ENCODE data around the gene MYO18A. TPM values are rescaled to one million over a fixed set of nuclear protein-coding genes. Genes with fewer than 3 reads are reported as not detected.
A peak's percentile ranks its signal among the peaks of the same experiment; 100 is the strongest.

Gene MYO18A
- total RNA-seq, 1 donor from 2014 or later, result 59.5 TPM

- intact Hi-C loops (cut with DNase I), result loop anchor here (5.0 kb wide), 1 partner anchor 146 kb away; no protein-coding TSS in a partner anchor
- no peak for TF ChIP-seq CTCF (IDR thresholded peaks at IDR 0.05)
- Histone ChIP-seq H3K9me3 (no peaks in the 10 kb centered on the region), H3K27ac (no peak overlapping the region), H3K4me3 (no peak overlapping the region), H3K36me3 (peaks cover 79% of the 10 kb centered on the region), H3K27me3 (ENCODE audit: low read depth) (no peaks in the 10 kb centered on the region), H3K4me1 (peaks cover 24% of the 10 kb centered on the region)
- ATAC-seq (no peak), DNase-seq (no peak)
Measured at GRCh38 chr17:29113334-29113733, 66.9 kb downstream of the MYO18A start.

- no peak for DNase-seq
- no peak for ATAC-seq
- peaks cover 79% of the 10 kb centered on the region for H3K36me3 ChIP-seq
- peaks cover 29% of the 10 kb centered on the region for H3K4me1 ChIP-seq
- intact Hi-C loops (cut with DNase I), result loop anchor here (5.0 kb wide), 1 partner anchor 146 kb away; no protein-coding TSS in a partner anchor
- no peak overlapping the region for H3K4me3 ChIP-seq
- no peak for TF ChIP-seq CTCF (IDR thresholded peaks at IDR 0.05)
- no peak overlapping the region for H3K27ac ChIP-seq
- H3K27me3 ChIP-seq (ENCODE audit: low read depth), result no peaks in the 10 kb centered on the region
- no peaks in the 10 kb centered on the region for H3K9me3 ChIP-seq
Measured at GRCh38 chr17:29112771-29113295, 67.4 kb downstream of the MYO18A start.

- Histone ChIP-seq H3K27me3 (ENCODE audit: low read depth) (no peaks in the 10 kb centered on the region), H3K4me3 (no peak overlapping the region), H3K9me3 (no peaks in the 10 kb centered on the region), H3K27ac (no peak overlapping the region), H3K36me3 (peaks cover 80% of the 10 kb centered on the region), H3K4me1 (peaks cover 25% of the 10 kb centered on the region)
- TF ChIP-seq CTCF (IDR thresholded peaks at IDR 0.05), result peak; percentile 90
- DNase-seq, result peak; percentile 75
- ATAC-seq, result peak; percentile 63 to 70
- intact Hi-C loops (cut with DNase I), result loop anchor here (5.0 kb wide), 1 partner anchor 145 kb away; no protein-coding TSS in a partner anchor
Measured at GRCh38 chr17:29111816-29112499, 68.2 kb downstream of the MYO18A start.

DNA sequence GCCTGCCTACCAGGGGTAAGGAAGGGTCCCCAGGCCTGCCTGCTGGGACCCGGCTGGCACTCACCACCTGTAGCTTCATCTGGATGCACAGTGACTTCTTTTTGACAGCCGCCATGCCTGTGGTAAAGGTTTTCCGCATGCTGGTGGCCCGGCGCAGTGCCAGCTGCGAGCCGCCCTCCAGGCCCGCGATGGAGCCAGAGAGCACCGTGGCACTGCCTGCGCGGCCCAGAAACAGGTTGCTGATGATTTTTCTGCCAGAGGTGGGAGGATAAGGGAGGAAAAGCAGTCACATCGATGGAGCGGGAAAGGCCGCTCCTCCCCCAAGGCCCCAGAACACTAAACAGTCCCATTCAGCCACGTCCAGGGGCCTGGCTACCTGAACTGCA lies 69.8 kb downstream of the MYO18A start:
- ATAC-seq (no peak), DNase-seq (no peak)
- Histone ChIP-seq H3K27me3 (ENCODE audit: low read depth) (no peaks in the 10 kb centered on the region), H3K4me1 (peaks cover 22% of the 10 kb centered on the region), H3K4me3 (no peak overlapping the region), H3K36me3 (peaks cover 88% of the 10 kb centered on the region), H3K27ac (no peak overlapping the region), H3K9me3 (no peaks in the 10 kb centered on the region)
- TF ChIP-seq CTCF (IDR thresholded peaks at IDR 0.05), result no peak
- intact Hi-C loops (cut with DNase I), result loop anchor here (5.0 kb wide), 1 partner anchor 143 kb away; no protein-coding TSS in a partner anchor

DNA sequence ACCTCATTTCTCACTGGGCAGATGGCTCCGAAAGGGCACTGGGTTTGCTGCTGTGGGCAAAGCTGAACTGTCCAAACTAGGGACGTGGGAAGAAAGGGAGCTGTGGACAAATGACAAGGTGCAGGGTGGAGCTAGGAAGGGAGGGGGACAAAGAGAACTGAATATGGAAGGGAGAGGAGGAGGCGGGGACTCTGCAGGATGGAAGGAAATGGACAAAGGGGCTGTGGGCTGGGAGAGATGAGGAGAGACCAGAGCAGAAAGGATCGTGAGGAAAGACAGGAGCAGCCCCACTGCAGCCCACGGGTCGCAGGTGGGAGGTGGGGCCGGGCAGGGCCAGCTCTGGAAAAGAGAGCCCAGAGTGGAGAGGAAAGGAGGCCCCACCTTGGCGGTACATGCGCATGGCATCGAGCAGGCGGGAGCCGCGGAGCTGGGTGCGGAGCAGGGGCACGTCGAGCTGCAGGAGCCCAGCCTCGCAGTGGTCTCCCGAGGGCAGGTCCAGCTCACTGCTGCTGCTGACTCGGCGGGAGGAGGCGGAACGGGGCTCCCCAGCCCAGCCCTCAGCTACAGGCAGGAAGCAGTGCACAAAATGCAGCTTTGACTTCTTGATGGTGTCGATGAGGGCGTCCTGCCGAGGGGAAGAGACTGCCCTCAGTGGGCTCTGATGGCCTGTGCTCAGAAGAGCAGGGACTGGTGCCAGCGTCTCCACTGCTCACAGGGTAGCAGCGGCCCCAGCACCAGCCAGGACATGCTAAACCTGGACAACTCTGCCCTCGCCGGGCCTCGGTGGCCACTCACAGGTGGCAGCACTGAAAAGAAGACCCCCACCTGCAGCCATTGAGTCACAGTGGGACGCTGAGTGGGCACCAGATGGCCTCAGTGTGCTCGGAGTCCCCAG lies 70.5 kb downstream of the MYO18A start:
- Histone ChIP-seq H3K27me3 (ENCODE audit: low read depth) (no peaks in the 10 kb centered on the region), H3K27ac (no peak overlapping the region), H3K4me3 (no peak overlapping the region), H3K36me3 (peaks cover 88% of the 10 kb centered on the region), H3K4me1 (peaks cover 22% of the 10 kb centered on the region), H3K9me3 (no peaks in the 10 kb centered on the region)
- ATAC-seq (no peak), DNase-seq (no peak)
- intact Hi-C loops (cut with DNase I), result loop anchor here (5.0 kb wide), 1 partner anchor 142 kb away; no protein-coding TSS in a partner anchor
- TF ChIP-seq CTCF (IDR thresholded peaks at IDR 0.05), result no peak
